H1 (cell line): Measurements from ENCODE around the gene DAP. TPM values are rescaled to one million over a fixed set of nuclear protein-coding genes. Genes with fewer than 3 reads are reported as not detected.

ENCODE experiments used
- CTCF ChIA-PET: fragments of 300-600 bp; sonication (Branson Sonifier 250); formaldehyde crosslinking; loops from one replicate; lab custom pipeline; 2021; ENCODE audit not compliant: partially characterized antibody; lab: Charles Lee
- POLR2A ChIA-PET: fragments of 300-600 bp; sonication (Branson Sonifier 250); formaldehyde crosslinking; loops from one replicate; lab custom pipeline; 2021; ENCODE audit warnings: inconsistent platforms; ENCODE audit not compliant: partially characterized antibody; lab: Charles Lee
- DNase-seq, 2 experiments: peaks; one replicate each; pipeline versions ENCODE4 v3.0.0 to v3.0.0-alpha.2; 2010 to 2022; ENCODE audit warnings: low spot score in 2 of 2, low read depth in 1 of 2, mixed read lengths in 1 of 2
- FAIRE-seq: peaks from 2 replicates; lab custom pipeline; 2011; peaks lifted over from hg19 to GRCh38; lab: Jason Lieb, UNC
- H2AFZ ChIP-seq: 2 replicates; pipeline ENCODE4 v1.8.1; 2012; ENCODE audit warnings: low read length, inconsistent platforms
- H2AK5ac ChIP-seq: 2 replicates; pipeline ENCODE4 v1.6.1; 2013; ENCODE audit warnings: low read depth, low read length
- H2BK120ac ChIP-seq: replicated peaks from 2 replicates; pipeline ENCODE3; 2013; ENCODE audit warnings: low read depth, low read length, inconsistent platforms
- H2BK12ac ChIP-seq: 2 replicates; pipeline ENCODE4 v1.6.1; 2013; ENCODE audit warnings: low read depth, low read length
- H2BK15ac ChIP-seq: 2 replicates; pipeline ENCODE4 v1.6.1; 2013; ENCODE audit warnings: low read length
- H2BK20ac ChIP-seq: 2 replicates; pipeline ENCODE4 v1.6.1; 2013; ENCODE audit warnings: low read length
- H2BK5ac ChIP-seq: 2 replicates; pipeline ENCODE4 v1.6.1; 2013; ENCODE audit warnings: low read depth, low read length
- H3K14ac ChIP-seq: 2 replicates; pipeline ENCODE4 v1.6.1; 2013; ENCODE audit warnings: inconsistent platforms; ENCODE audit not compliant: insufficient read length
- H3K18ac ChIP-seq: 2 replicates; pipeline ENCODE4 v1.6.1; 2013; ENCODE audit warnings: low read length; ENCODE audit errors: extremely low read depth
- H3K23ac ChIP-seq: 2 replicates; pipeline ENCODE4 v1.6.1; 2013; ENCODE audit warnings: inconsistent platforms; ENCODE audit not compliant: insufficient read length
- H3K23me2 ChIP-seq: 2 replicates; pipeline ENCODE4 v1.6.1; 2013; ENCODE audit warnings: low read depth, low read length
- H3K27ac ChIP-seq: 2 replicates; pipeline ENCODE4 v1.6.1; 2011; ENCODE audit warnings: low read depth, low read length, inconsistent platforms
- H3K27me3 ChIP-seq, 4 experiments: replicated peaks in 1 of 4; 1 replicate in 1 of 4; 2 replicates in 3 of 4; pipeline versions ENCODE4 v1.6.1 to v1.8.1; 2011 to 2013; ENCODE audit warnings: low read length in 3 of 4, mild to moderate bottlenecking in 3 of 4, inconsistent platforms in 2 of 4, mixed read lengths in 2 of 4, moderate library complexity in 1 of 4; ENCODE audit not compliant: control insufficient read depth in 3 of 4, insufficient read depth in 3 of 4; ENCODE audit errors: extremely low read depth in 1 of 4
- H3K36me3 ChIP-seq, 4 experiments: 2 replicates each; pipeline versions ENCODE4 v1.6.1 to v1.8.1; 2011 to 2013; ENCODE audit warnings: mild to moderate bottlenecking in 4 of 4, low read length in 3 of 4, moderate library complexity in 2 of 4, control low read depth in 1 of 4, inconsistent platforms in 1 of 4; ENCODE audit not compliant: insufficient read depth in 4 of 4, control insufficient read depth in 2 of 4
- H3K4ac ChIP-seq: replicated peaks from 2 replicates; pipeline ENCODE3; 2013; ENCODE audit warnings: low read length, low read depth, mixed read lengths, inconsistent platforms; ENCODE audit not compliant: insufficient read length
- H3K4me1 ChIP-seq, 4 experiments: replicated peaks in 1 of 4; 1 replicate in 1 of 4; 2 replicates in 3 of 4; pipeline versions ENCODE4 v1.6.1 to v1.8.1; 2011 to 2013; ENCODE audit warnings: low read length in 3 of 4, inconsistent platforms in 2 of 4, mixed read lengths in 1 of 4; ENCODE audit not compliant: insufficient read depth in 4 of 4, control insufficient read depth in 3 of 4
- H3K4me2 ChIP-seq, 2 experiments: 2 replicates each; pipeline versions ENCODE4 v1.6.1 to v1.8.1; 2011 to 2013; ENCODE audit warnings: low read depth in 2 of 2, low read length in 2 of 2, control low read depth in 1 of 2, inconsistent platforms in 1 of 2, mild to moderate bottlenecking in 1 of 2; ENCODE audit not compliant: insufficient read depth in 1 of 2
- H3K4me3 ChIP-seq, 4 experiments: fragments of 200-600, 300-600 bp in 1 of 4; sonication (generic), shearing (Covaris generic), sonication (Bioruptor Twin) in 1 of 4; 2 replicates each; pipeline versions ENCODE4 v1.5.1 to v1.8.1; 2011 to 2016; ENCODE audit warnings: low read length in 4 of 4, low read depth in 3 of 4, control low read depth in 2 of 4, inconsistent platforms in 2 of 4, mild to moderate bottlenecking in 2 of 4, mixed read lengths in 1 of 4, moderate library complexity in 1 of 4; ENCODE audit not compliant: insufficient read depth in 2 of 4; ENCODE audit errors: extremely low read depth in 1 of 4
- H3K56ac ChIP-seq: replicated peaks from 2 replicates; pipeline ENCODE3; 2013; ENCODE audit warnings: low read depth, mild to moderate bottlenecking, mixed read lengths, low read length, inconsistent platforms; ENCODE audit not compliant: insufficient read length
- H3K79me1 ChIP-seq: 2 replicates; pipeline ENCODE4 v1.6.1; 2013; ENCODE audit warnings: low read depth, low read length, control low read depth
- H3K79me2 ChIP-seq, 2 experiments: 2 replicates each; pipeline versions ENCODE4 v1.6.1 to v1.8.1; 2012 to 2013; ENCODE audit warnings: low read length in 2 of 2, mild to moderate bottlenecking in 2 of 2, inconsistent platforms in 1 of 2; ENCODE audit not compliant: insufficient read depth in 2 of 2, control insufficient read depth in 1 of 2
- H3K9ac ChIP-seq, 4 experiments: replicated peaks in 1 of 4; 1 replicate in 1 of 4; 2 replicates in 3 of 4; pipeline versions ENCODE4 v1.6.1 to v1.8.1; 2011 to 2013; ENCODE audit warnings: low read depth in 3 of 4, low read length in 3 of 4, control low read depth in 2 of 4, mild to moderate bottlenecking in 2 of 4, moderate library complexity in 2 of 4, inconsistent platforms in 1 of 4; ENCODE audit errors: extremely low read depth in 1 of 4
- H3K9me3 ChIP-seq, 2 experiments: 2 replicates each; pipeline versions ENCODE4 v1.6.1 to v1.8.1; 2012 to 2013; ENCODE audit warnings: mild to moderate bottlenecking in 2 of 2, moderate library complexity in 2 of 2, control low read depth in 1 of 2, inconsistent platforms in 1 of 2, low read depth in 1 of 2, low read length in 1 of 2, mixed read lengths in 1 of 2; ENCODE audit not compliant: insufficient read depth in 2 of 2
- H4K20me1 ChIP-seq, 2 experiments: replicated peaks in 1 of 2; 2 replicates each; pipeline versions ENCODE3 to v1.8.1; 2011 to 2013; ENCODE audit warnings: inconsistent platforms in 2 of 2, low read length in 2 of 2, mild to moderate bottlenecking in 1 of 2; ENCODE audit not compliant: insufficient read depth in 2 of 2, control insufficient read depth in 1 of 2
- H4K5ac ChIP-seq: 2 replicates; pipeline ENCODE4 v1.6.1; 2013; ENCODE audit warnings: low read length, low read depth, mixed read lengths, inconsistent platforms; ENCODE audit not compliant: insufficient read length
- H4K8ac ChIP-seq: 2 replicates; pipeline ENCODE4 v1.8.0; 2013; ENCODE audit warnings: mild to moderate bottlenecking, moderate library complexity, low read length, inconsistent platforms; ENCODE audit not compliant: insufficient read depth; ENCODE audit errors: extremely low read depth
- H4K91ac ChIP-seq: replicated peaks from 2 replicates; pipeline ENCODE3; 2013; ENCODE audit warnings: low read length, mixed read lengths, inconsistent platforms; ENCODE audit not compliant: insufficient read length
- ASH2L ChIP-seq: fragments of 200-600, 300-600 bp; sonication (generic); IDR thresholded peaks from one replicate; pipeline ENCODE4 v1.7.1; 2017; ENCODE audit warnings: low read length
- CTBP2 ChIP-seq: IDR thresholded peaks from 2 replicates; pipeline ENCODE4 v1.7.0; 2011; ENCODE audit warnings: borderline replicate concordance, mild to moderate bottlenecking, moderate library complexity, mixed read lengths, low read length; ENCODE audit not compliant: insufficient read depth, insufficient read length
- POLR2A ChIP-seq, 2 experiments: IDR thresholded peaks; 1 replicate in 1 of 2; 2 replicates in 1 of 2; pipeline ENCODE4 v1.6.1; 2011; ENCODE audit warnings: low read depth in 2 of 2, low read length in 2 of 2, mild to moderate bottlenecking in 2 of 2; ENCODE audit errors: control extremely low read depth in 1 of 2
- RAD21 ChIP-seq, 2 experiments: IDR thresholded peaks in 1 of 2; conservative IDR thresholded peaks in 1 of 2; 2 replicates each; pipeline ENCODE4 v1.6.1; 2011; ENCODE audit warnings: low read depth in 2 of 2, low read length in 2 of 2, improper control_type of control experiment in 1 of 2, inconsistent platforms in 1 of 2, mild to moderate bottlenecking in 1 of 2, moderate library complexity in 1 of 2
- RNF2 ChIP-seq: fragments of 200-900, 300-1000 bp; sonication (generic); IDR thresholded peaks from 2 replicates; pipeline ENCODE4 v1.7.1; 2016; ENCODE audit warnings: borderline replicate concordance, low read depth, mild to moderate bottlenecking, antibody characterized with exemption, low read length; ENCODE audit not compliant: poor library complexity, severe bottlenecking; ENCODE audit errors: missing control alignments
- SAP30 ChIP-seq: fragments of 300-600 bp; sonication (generic); IDR thresholded peaks from 2 replicates; pipeline ENCODE4 v1.7.1; 2012; ENCODE audit warnings: low read length, moderate library complexity, mild to moderate bottlenecking, inconsistent platforms; ENCODE audit not compliant: insufficient read depth, insufficient replicate concordance
- SIN3A ChIP-seq, 2 experiments: IDR thresholded peaks in 1 of 2; conservative IDR thresholded peaks in 1 of 2; 2 replicates each; pipeline ENCODE4 v1.6.1; 2011 to 2012; ENCODE audit warnings: low read length in 2 of 2, improper control_type of control experiment in 1 of 2, low read depth in 1 of 2, mild to moderate bottlenecking in 1 of 2
- SP2 ChIP-seq: IDR thresholded peaks from 2 replicates; pipeline ENCODE4 v1.6.1; 2012; ENCODE audit warnings: mild to moderate bottlenecking, low read length, inconsistent platforms
- WGBS, 2 experiments: shearing (Covaris generic) in 1 of 2; methylation state at CpG; one replicate each; pipeline versions ENCODE4 v1.1.6 to v1.1.7; 2013 to 2015; ENCODE audit warnings: low lambda C conversion rate in 2 of 2, mixed read lengths in 2 of 2, inconsistent platforms in 1 of 2, low coverage in 1 of 2, missing lambda C conversion rate in 1 of 2; ENCODE audit not compliant: insufficient replicate concordance in 2 of 2, insufficient coverage in 1 of 2, insufficient read length in 1 of 2; ENCODE audit errors: extremely low coverage in 1 of 2, missing lambda C conversion rate in 1 of 2; 5-methylcytosine and 5-hydroxymethylcytosine counted together
- polyA plus RNA-seq, 7 experiments: library from polyadenylated mRNA; depleted of rRNA in 3 of 7; stranded (reverse) in 5 of 7; unstranded in 2 of 7; fragments of >200 nt in 5 of 7; fragments of 200-250 nt in 2 of 7; gene quantifications; 1 replicate in 5 of 7; 2 replicates in 1 of 7; 4 replicates in 1 of 7; pipeline versions ENCODE4 v1.2.1 to v1.2.3, GENCODE V29; 2011 to 2013; ENCODE audit warnings: missing spikeins in 2 of 7, mixed read lengths in 2 of 7
- total RNA-seq: library from RNA; stranded (reverse); fragmentation: NEBNext Ultra II Directional; extraction: Animal tissue kit (Norgen Biotek cat#: 25700); gene quantifications from 2 replicates; pipeline ENCODE4 v1.2.1, GENCODE V29; 2021

The DAP gene
- total and polyA plus RNA-seq, 2 of the 8 experiments (the other 6 are each of a cell fraction or from before 2014, with no cell fraction given), result 26.2 to 44.4 TPM

- no peak overlapping the region for H3K56ac ChIP-seq
- no peak overlapping the region for H3K4me3 ChIP-seq
- no peak overlapping the region for H2BK15ac ChIP-seq
- no peak for TF ChIP-seq ASH2L
- TF ChIP-seq SIN3A (conservative IDR thresholded peaks at IDR 0.05 in 1 of 2, IDR thresholded peaks at IDR 0.05 in 1 of 2; ENCODE audit: low read depth in 1 of 2, low read length in 2 of 2), result no peak
- no peak for TF ChIP-seq SAP30
- TF ChIP-seq CTBP2, result no peak
- TF ChIP-seq POLR2A (IDR thresholded peaks at IDR 0.05; ENCODE audit: control extremely low read depth in 1 of 2, low read depth in 2 of 2, low read length in 2 of 2), result no peak
- no peak for TF ChIP-seq SP2
- TF ChIP-seq RAD21 (IDR thresholded peaks at IDR 0.05 in 1 of 2, conservative IDR thresholded peaks at IDR 0.05 in 1 of 2; ENCODE audit: low read depth in 2 of 2, low read length in 2 of 2), result no peak
- TF ChIP-seq RNF2, result no peak
- H3K36me3 ChIP-seq, result no peaks in the 10 kb centered on the region
- no peaks in the 10 kb centered on the region for H3K79me1 ChIP-seq
- DNase-seq (no peak), FAIRE-seq (no peak)
- no peak overlapping the region for H3K18ac ChIP-seq
- H3K9me3 ChIP-seq, result no peaks in the 10 kb centered on the region
- H3K27ac ChIP-seq, result no peak overlapping the region
- no peak overlapping the region for H3K14ac ChIP-seq
- H2BK120ac ChIP-seq, result no peak overlapping the region
- H3K4ac ChIP-seq, result no peak overlapping the region
- no peak overlapping the region for H4K5ac ChIP-seq
- no peak overlapping the region for H2AFZ ChIP-seq
- POLR2A ChIA-PET, result no interaction called here
- 81% methylated on average over 7 of the region's 7 CpGs; no CpG with 5 or more reads in 1 of the 2 experiments for WGBS, 2 experiments
- no peak overlapping the region for H3K23ac ChIP-seq
- H3K23me2 ChIP-seq, result no peaks in the 10 kb centered on the region
- H3K79me2 ChIP-seq, result no peaks in the 10 kb centered on the region
- H3K4me1 ChIP-seq, result no peaks in the 10 kb centered on the region
- H3K27me3 ChIP-seq, result no peaks in the 10 kb centered on the region; a peak in 1 of 7 replicates
- no peak overlapping the region for H4K8ac ChIP-seq
- no peak overlapping the region for H3K9ac ChIP-seq
- H2BK5ac ChIP-seq, result no peak overlapping the region
- no peak overlapping the region for H2BK20ac ChIP-seq
- no peak overlapping the region for H2AK5ac ChIP-seq
- CTCF ChIA-PET, result interaction anchor here (0.6 to 1.5 kb wide), 4 partner anchors 9 to 317 kb away, joined by 3 to 6 read pairs (median 4); no protein-coding TSS in a partner anchor
- H4K91ac ChIP-seq, result no peak overlapping the region
- H2BK12ac ChIP-seq, result no peak overlapping the region
- H3K4me2 ChIP-seq, result no peak overlapping the region
- H4K20me1 ChIP-seq, result no peaks in the 10 kb centered on the region
These were observed 12.0 kb upstream of the DAP start for GRCh38 chr5:10772901-10773585.
